ENCODE results near the gene PSD2. TPM values are rescaled to one million over a fixed set of nuclear protein-coding genes. Genes with fewer than 3 reads are reported as not detected.
A peak's percentile ranks its signal among the peaks of the same experiment; 100 is the strongest.

Gene PSD2
- total and polyA plus RNA-seq, 7 donors: 0.01 to 0.37 (median 0.04) TPM; not detected in 2

DNA sequence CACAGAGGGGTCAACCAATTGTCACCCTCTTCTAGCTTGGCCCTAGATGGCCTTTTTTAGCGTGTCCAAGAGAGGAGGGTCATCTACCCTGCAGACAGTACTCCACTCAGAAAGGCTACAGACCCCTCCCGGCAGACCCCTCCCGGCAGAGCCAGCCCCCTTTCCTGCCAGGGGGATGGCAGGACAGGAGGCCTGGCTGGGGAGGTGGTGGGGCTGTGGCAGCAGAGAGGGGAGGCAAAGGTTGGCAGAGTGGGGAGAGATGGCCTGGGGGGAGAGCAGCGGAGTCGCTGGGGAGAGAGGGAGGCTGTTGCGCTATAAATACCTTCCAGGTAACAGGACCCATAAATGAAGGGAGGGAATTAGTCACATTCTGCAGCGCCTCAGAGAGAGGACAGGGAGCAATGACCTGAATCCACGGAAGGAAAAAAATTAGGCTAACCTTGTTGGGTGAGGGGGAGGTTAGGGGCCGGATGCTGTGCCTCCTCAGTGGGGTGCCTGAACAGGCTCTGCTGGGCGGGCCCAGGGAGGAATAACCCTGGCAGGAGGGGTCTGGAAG, 32.9 kb upstream of the PSD2 start:
- Histone ChIP-seq H3K36me3 (ENCODE audit: insufficient read depth in 1 of 2, low read depth in 1 of 2) (no peaks in the 10 kb centered on the region), H3K27ac (no peak overlapping the region), H3K4me1 (no peaks in the 10 kb centered on the region), H3K4me3 (no peak overlapping the region), H3K27me3 (ENCODE audit: insufficient read depth in 3 of 3, low read length in 2 of 3) (peaks cover 0 to 20% (median 0%) of the 10 kb centered on the region in 3 donors), H3K9me3 (no peaks in the 10 kb centered on the region)
- ATAC-seq: no peak
- TF ChIP-seq, protein P1, sequence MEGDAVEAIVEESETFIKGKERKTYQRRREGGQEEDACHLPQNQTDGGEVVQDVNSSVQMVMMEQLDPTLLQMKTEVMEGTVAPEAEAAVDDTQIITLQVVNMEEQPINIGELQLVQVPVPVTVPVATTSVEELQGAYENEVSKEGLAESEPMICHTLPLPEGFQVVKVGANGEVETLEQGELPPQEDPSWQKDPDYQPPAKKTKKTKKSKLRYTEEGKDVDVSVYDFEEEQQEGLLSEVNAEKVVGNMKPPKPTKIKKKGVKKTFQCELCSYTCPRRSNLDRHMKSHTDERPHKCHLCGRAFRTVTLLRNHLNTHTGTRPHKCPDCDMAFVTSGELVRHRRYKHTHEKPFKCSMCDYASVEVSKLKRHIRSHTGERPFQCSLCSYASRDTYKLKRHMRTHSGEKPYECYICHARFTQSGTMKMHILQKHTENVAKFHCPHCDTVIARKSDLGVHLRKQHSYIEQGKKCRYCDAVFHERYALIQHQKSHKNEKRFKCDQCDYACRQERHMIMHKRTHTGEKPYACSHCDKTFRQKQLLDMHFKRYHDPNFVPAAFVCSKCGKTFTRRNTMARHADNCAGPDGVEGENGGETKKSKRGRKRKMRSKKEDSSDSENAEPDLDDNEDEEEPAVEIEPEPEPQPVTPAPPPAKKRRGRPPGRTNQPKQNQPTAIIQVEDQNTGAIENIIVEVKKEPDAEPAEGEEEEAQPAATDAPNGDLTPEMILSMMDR (IDR thresholded peaks at IDR 0.05): no peak
- WGBS, 3 donors: 69 to 74% (median 73%) methylated on average over 10 of the region's 10 CpGs
- DNase-seq: no peak
- intact Hi-C loops (cut with DNase I): loop anchor here in 1 of 2 donors (1.0 to 10.0 kb wide), 3 partner anchors 57 to 348 kb away; no protein-coding TSS in a partner anchor

DNA sequence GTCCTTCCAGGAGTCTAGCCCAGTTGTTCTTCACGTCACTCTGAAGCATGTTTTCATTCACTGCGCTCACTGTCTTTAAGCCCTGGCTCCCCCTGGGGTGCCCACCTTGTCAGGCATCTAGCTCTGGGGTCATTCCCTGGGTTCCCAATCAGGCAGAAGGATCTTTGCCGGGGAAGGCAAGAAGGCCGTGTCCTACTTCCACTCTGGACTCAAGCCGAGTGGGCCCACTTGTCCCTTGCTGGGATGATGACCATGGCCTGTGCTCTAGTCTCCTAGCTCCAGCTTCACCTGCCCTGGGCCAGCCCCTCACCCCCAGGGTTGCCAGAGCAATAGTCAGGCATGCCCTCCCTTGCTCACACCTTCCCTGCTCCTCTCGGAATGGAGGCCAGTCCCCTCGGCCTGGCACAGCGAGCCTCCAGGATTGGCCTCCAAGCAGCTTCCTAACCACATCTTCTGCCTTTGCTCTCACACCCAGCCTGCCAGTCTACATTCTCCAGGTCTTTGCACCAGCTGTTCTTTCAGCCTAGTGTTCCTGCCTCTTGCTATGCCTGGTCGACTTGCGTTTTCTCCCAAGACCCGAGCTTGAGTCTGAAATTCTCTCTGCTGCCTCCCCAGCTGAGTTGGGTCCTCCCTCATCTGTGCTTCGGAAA, 32.2 kb upstream of the PSD2 start:
- intact Hi-C loops (cut with DNase I): loop anchor here in 1 of 2 donors (1.0 to 10.0 kb wide), 3 partner anchors 58 to 349 kb away; no protein-coding TSS in a partner anchor
- Histone ChIP-seq H3K9me3 (no peaks in the 10 kb centered on the region), H3K4me1 (no peaks in the 10 kb centered on the region), H3K4me3 (no peak overlapping the region), H3K27ac (no peak overlapping the region), H3K36me3 (ENCODE audit: insufficient read depth in 1 of 2, low read depth in 1 of 2) (no peaks in the 10 kb centered on the region), H3K27me3 (ENCODE audit: insufficient read depth in 3 of 3, low read length in 2 of 3) (peaks cover 0 to 20% (median 0%) of the 10 kb centered on the region in 3 donors)
- DNase-seq: no peak
- WGBS, 3 donors: 74 to 82% (median 75%) methylated on average over 12 of the region's 12 CpGs
- TF ChIP-seq, protein P1 (IDR thresholded peaks at IDR 0.05): no peak
- ATAC-seq: no peak

DNA sequence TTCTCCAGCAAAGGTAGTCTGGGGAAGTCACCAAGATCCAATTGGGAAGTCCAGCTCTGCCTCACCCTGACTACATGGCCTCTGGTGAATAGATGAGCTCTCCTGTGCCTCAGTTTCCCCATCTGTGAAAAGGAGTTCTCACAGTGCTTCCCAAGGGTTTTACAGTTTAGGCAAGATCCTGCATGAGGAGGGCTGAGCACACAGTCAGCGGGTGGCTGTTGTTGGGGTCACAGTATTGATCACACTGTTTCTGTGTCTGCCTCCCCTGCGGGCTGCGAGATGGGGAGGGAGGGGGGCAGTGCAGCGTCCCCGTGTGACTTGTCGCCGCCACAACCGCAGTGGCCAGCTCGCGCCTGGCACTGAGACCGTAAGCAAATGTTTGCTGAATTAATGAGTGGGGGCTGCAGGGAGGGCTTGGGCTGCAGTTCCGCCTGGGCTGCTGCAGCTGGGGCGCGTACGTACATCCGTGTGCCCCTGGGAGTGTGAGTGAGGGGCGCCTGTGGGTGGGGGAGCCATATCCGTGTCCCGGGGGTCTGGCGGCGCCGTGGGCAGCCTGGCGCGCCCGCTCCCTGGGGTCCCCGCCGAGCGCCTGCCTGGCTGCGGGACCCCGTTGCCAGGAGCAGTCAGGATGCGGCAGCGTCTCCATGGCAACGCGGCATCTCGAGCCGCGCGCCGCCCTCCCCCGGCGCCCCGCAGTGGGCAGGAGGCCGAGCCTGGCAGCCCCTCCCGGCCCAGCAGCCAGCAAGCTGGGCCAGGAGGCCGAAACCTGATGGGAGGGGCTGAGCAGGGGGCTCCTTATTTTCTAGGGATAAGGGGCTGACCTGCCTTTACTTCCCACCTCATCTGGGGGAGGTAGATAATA, 31.4 kb upstream of the PSD2 start:
- H3K4me1 ChIP-seq: no peaks in the 10 kb centered on the region
- no peak for DNase-seq

DNA sequence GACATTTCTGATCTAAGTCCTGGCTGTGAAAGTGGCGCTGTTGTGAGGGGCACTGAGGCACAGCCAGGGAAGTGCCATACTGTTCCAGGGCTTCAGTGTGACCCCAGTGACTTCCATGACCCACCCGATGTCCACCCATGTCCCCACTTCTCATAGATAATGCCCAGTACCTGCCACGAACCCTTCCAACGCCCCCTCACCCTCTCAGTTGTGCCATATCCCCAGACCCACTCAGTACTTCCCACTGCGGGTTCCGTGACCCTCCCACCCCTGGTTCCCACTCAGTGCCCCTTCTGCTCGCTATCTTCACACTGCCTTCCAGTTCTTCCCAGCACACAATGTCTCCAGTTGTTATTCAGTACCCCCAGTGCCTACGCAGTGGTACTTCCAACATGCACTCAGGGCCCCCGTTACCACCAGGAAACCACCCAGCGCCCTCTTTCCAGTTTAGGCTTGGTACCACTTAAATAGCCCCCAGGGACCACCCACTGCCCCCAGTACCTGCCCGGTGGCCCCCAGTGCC, 30.7 kb upstream of the PSD2 start:
- no peak overlapping the region for H3K4me3 ChIP-seq
- ATAC-seq (peak in 1 of 4 donors; percentile 2), DNase-seq (no peak)
- 45 to 56% (median 53%) methylated on average over 11 of the region's 11 CpGs for WGBS, 3 donors
- no peaks in the 10 kb centered on the region for H3K4me1 ChIP-seq
- H3K9me3 ChIP-seq: no peaks in the 10 kb centered on the region
- H3K27ac ChIP-seq: no peak overlapping the region
- intact Hi-C loops (cut with DNase I): loop anchor here (1.0 to 10.0 kb wide), 4 partner anchors 73 to 350 kb away; no protein-coding TSS in a partner anchor
- TF ChIP-seq, protein P1 (IDR thresholded peaks at IDR 0.05): no peak
- H3K36me3 ChIP-seq (ENCODE audit: insufficient read depth in 1 of 2, low read depth in 1 of 2): no peaks in the 10 kb centered on the region
- H3K27me3 ChIP-seq (ENCODE audit: insufficient read depth in 3 of 3, low read length in 2 of 3): peaks cover 0 to 20% (median 0%) of the 10 kb centered on the region in 3 donors

More for the DNA sequence above, 31.4 kb upstream of the PSD2 start:
- Histone ChIP-seq H3K27ac (no peak overlapping the region), H3K4me3 (no peak overlapping the region), H3K9me3 (no peaks in the 10 kb centered on the region), H3K36me3 (ENCODE audit: insufficient read depth in 1 of 2, low read depth in 1 of 2) (no peaks in the 10 kb centered on the region), H3K27me3 (ENCODE audit: insufficient read depth in 3 of 3, low read length in 2 of 3) (peaks cover 0 to 20% (median 0%) of the 10 kb centered on the region in 3 donors)
- intact Hi-C loops (cut with DNase I): loop anchor here (1.0 to 10.0 kb wide), 4 partner anchors 59 to 349 kb away; no protein-coding TSS in a partner anchor
- WGBS, 3 donors: 11 to 17% (median 11%) methylated on average over 26 to 45 of the region's 45 CpGs
- TF ChIP-seq, protein P1 (IDR thresholded peaks at IDR 0.05): no peak
- no peak for ATAC-seq

Data from psoas muscle (tissue), 8 donors.